HepG2 (cell line): ENCODE data around the gene PAQR3. TPM values are rescaled to one million over a fixed set of nuclear protein-coding genes. Genes with fewer than 3 reads are reported as not detected.
A peak's percentile ranks its signal among the peaks of the same experiment; 100 is the strongest.

Source experiments
- ATAC-seq: fragments of 200-7000 bp; cut with Tn5 transposase; 3 replicates; pipeline ENCODE4 v1.9.1; 2020; ENCODE audit warnings: mild to moderate bottlenecking, moderate library complexity
- BruUV-seq: library from RNA; stranded (reverse); fragments of 400-500 nt; replicated peaks from 2 replicates; lab custom pipeline; 2021; lab: Mats Ljungman, UMichigan
- CTCF ChIA-PET: fragments of 300-600 bp; formaldehyde crosslinking; extraction: SDS; loops from one replicate; lab custom pipeline; 2021; ENCODE audit warnings: low total read pairs, inconsistent platforms, low intra/inter-chr PET ratio; lab: Yijun Ruan, JAX
- POLR2A ChIA-PET: fragments of 350-600 bp; sonication (Branson Sonifier 250); formaldehyde crosslinking; loops from one replicate; lab custom pipeline; 2020; ENCODE audit warnings: antibody characterized with exemption, inconsistent platforms; lab: Yijun Ruan, JAX
- DNase-seq: peaks from one replicate; pipeline ENCODE4 v3.0.0-alpha.2; 2015; ENCODE audit warnings: low spot score
- FAIRE-seq: peaks from 3 replicates; lab custom pipeline; 2011; peaks lifted over from hg19 to GRCh38; lab: Jason Lieb, UNC
- H2AFZ ChIP-seq: one replicate; pipeline ENCODE4 v1.6.1; 2011; ENCODE audit warnings: low read length, inconsistent platforms
- H3K27ac ChIP-seq: fragments of 300-600 bp; 3 replicates; pipeline ENCODE4 v1.8.0; 2011; ENCODE audit warnings: mixed run types, mild to moderate bottlenecking, mixed read lengths, low read length, inconsistent platforms; ENCODE audit not compliant: insufficient read depth; ENCODE audit errors: extremely low read length
- H3K27me3 ChIP-seq, 2 experiments: fragments of 200-600 bp in 1 of 2; 2 replicates in 1 of 2; 3 replicates in 1 of 2; pipeline versions ENCODE4 v1.6.0 to v1.8.0; 2011; ENCODE audit warnings: low read length in 2 of 2, mild to moderate bottlenecking in 2 of 2, moderate library complexity in 2 of 2, inconsistent platforms in 1 of 2; ENCODE audit not compliant: insufficient read depth in 2 of 2, control insufficient read depth in 1 of 2
- H3K36me3 ChIP-seq, 2 experiments: fragments of 200-600 bp in 1 of 2; replicated peaks in 1 of 2; 2 replicates in 1 of 2; 3 replicates in 1 of 2; pipeline versions ENCODE4 v1.5.1 to v1.8.0; 2011; ENCODE audit warnings: low read length in 2 of 2, inconsistent platforms in 1 of 2; ENCODE audit not compliant: insufficient read depth in 2 of 2, control insufficient read depth in 1 of 2
- H3K4me1 ChIP-seq: 2 replicates; pipeline ENCODE4 v1.5.1; 2012; ENCODE audit warnings: low read length, inconsistent platforms; ENCODE audit not compliant: insufficient read depth
- H3K4me2 ChIP-seq: 2 replicates; pipeline ENCODE4 v1.6.0; 2011; ENCODE audit warnings: low read depth, low read length, inconsistent platforms
- H3K4me3 ChIP-seq, 3 experiments: fragments of 200-600 bp in 1 of 3; sonication (generic), shearing (Covaris generic) in 1 of 3; replicated peaks in 1 of 3; 2 replicates each; pipeline ENCODE4 v1.5.1; 2011 to 2016; ENCODE audit warnings: low read length in 3 of 3, inconsistent platforms in 2 of 3, low read depth in 2 of 3, mild to moderate bottlenecking in 2 of 3, control low read depth in 1 of 3, mixed read lengths in 1 of 3; ENCODE audit not compliant: insufficient read depth in 1 of 3
- H3K79me2 ChIP-seq: one replicate; pipeline ENCODE4 v1.6.1; 2011; ENCODE audit warnings: low read length, inconsistent platforms; ENCODE audit not compliant: insufficient read depth
- H3K9ac ChIP-seq: 2 replicates; pipeline ENCODE4 v1.6.0; 2011; ENCODE audit warnings: mild to moderate bottlenecking, low read depth, low read length, inconsistent platforms; ENCODE audit not compliant: insufficient read depth
- H3K9me3 ChIP-seq: 2 replicates; pipeline ENCODE4 v1.5.1; 2012; ENCODE audit warnings: mild to moderate bottlenecking, low read length
- H4K20me1 ChIP-seq: 2 replicates; pipeline ENCODE4 v1.6.0; 2011; ENCODE audit warnings: inconsistent platforms, mild to moderate bottlenecking, low read length, moderate library complexity; ENCODE audit not compliant: insufficient read depth
- MEIS2 ChIP-seq: sonication (generic); formaldehyde crosslinking; IDR thresholded peaks from 2 replicates; pipeline ENCODE4 v1.9.0; 2021; ENCODE audit warnings: mild to moderate bottlenecking, missing genetic modification reagents
- MXI1 ChIP-seq: IDR thresholded peaks from 3 replicates; pipeline ENCODE4 v1.6.1; 2012; ENCODE audit warnings: low read depth, low read length, inconsistent platforms, borderline replicate concordance
- NR1H2 ChIP-seq: sonication (generic); formaldehyde crosslinking; IDR thresholded peaks from 2 replicates; pipeline ENCODE4 v1.8.1; 2022; ENCODE audit warnings: low read depth, missing genetic modification reagents, borderline replicate concordance
- REST ChIP-seq, 2 experiments: IDR thresholded peaks; 2 replicates each; pipeline ENCODE4 v1.6.1; 2011 to 2012; ENCODE audit warnings: low read length in 2 of 2, borderline replicate concordance in 1 of 2, low read depth in 1 of 2, mild to moderate bottlenecking in 1 of 2, moderate library complexity in 1 of 2
- RFXANK ChIP-seq: IDR thresholded peaks from 2 replicates; pipeline ENCODE4 v1.6.1; 2016
- RNF2 ChIP-seq: fragments of 450-650 bp; conservative IDR thresholded peaks from 2 replicates; pipeline ENCODE4 v1.6.1; 2016; ENCODE audit warnings: low read depth
- SALL1 ChIP-seq: sonication (generic); formaldehyde crosslinking; IDR thresholded peaks from 2 replicates; pipeline ENCODE4 v1.8.0; 2022; ENCODE audit warnings: mild to moderate bottlenecking, missing genetic modification reagents
- TGIF2 ChIP-seq: IDR thresholded peaks from 2 replicates; pipeline ENCODE4 v1.6.1; 2016; ENCODE audit warnings: control low read depth, missing compliant biosample characterization
- UBTF ChIP-seq: sonication (generic); formaldehyde crosslinking; IDR thresholded peaks from 2 replicates; pipeline ENCODE4 v1.4.0; 2020; ENCODE audit warnings: mild to moderate bottlenecking, missing genetic modification reagents
- ZBTB33 ChIP-seq: sonication (generic); formaldehyde crosslinking; IDR thresholded peaks from 2 replicates; pipeline ENCODE4 v1.4.0; 2020; ENCODE audit warnings: missing genetic modification reagents
- ZNF230 ChIP-seq: sonication (generic); formaldehyde crosslinking; IDR thresholded peaks from 2 replicates; pipeline ENCODE4 v1.4.0; 2020; ENCODE audit warnings: mild to moderate bottlenecking, missing genetic modification reagents
- ZNF367 ChIP-seq: sonication (generic); formaldehyde crosslinking; IDR thresholded peaks from 2 replicates; pipeline ENCODE4 v1.4.0; 2020; ENCODE audit warnings: missing genetic modification reagents, borderline replicate concordance
- ZNF556 ChIP-seq: sonication (generic); formaldehyde crosslinking; IDR thresholded peaks from 2 replicates; pipeline ENCODE4 v1.4.0; 2020; ENCODE audit warnings: mild to moderate bottlenecking, missing genetic modification reagents, borderline replicate concordance
- ZNF569 ChIP-seq: sonication (generic); formaldehyde crosslinking; IDR thresholded peaks from 2 replicates; pipeline ENCODE4 v1.5.0; 2020; ENCODE audit warnings: mild to moderate bottlenecking, missing genetic modification reagents, moderate library complexity, borderline replicate concordance
- ZXDC ChIP-seq: sonication (generic); formaldehyde crosslinking; IDR thresholded peaks from 2 replicates; pipeline ENCODE4 v1.5.0; 2020; ENCODE audit warnings: mild to moderate bottlenecking, missing genetic modification reagents
- WGBS: methylation state at CpG from one replicate; pipeline ENCODE4 v1.1.6; 2017; ENCODE audit warnings: low lambda C conversion rate; 5-methylcytosine and 5-hydroxymethylcytosine counted together
- in situ Hi-C: cut with HindIII; loops from 2 replicates; pipeline ENCODE4 v1.10.0; 2017; ENCODE audit warnings: low pct_unique_long_range_greater_than_20kb; ENCODE audit not compliant: extremely low pct_ligation_motif_present
- intact Hi-C: fragments of 100-400 bp; cut with micrococcal nuclease; formaldehyde crosslinking; loops from one replicate; pipeline ENCODE4 v1.10.0; 2022; ENCODE audit not compliant: unreplicated experiment
- polyA plus RNA-seq, 8 experiments: library from polyadenylated mRNA; depleted of rRNA in 3 of 8; stranded (reverse) in 7 of 8; unstranded in 1 of 8; fragments of >200 nt; fragmentation: Illumina TruSeq in 4 of 8; extraction: Trizol in 4 of 8; gene quantifications; 2 replicates each; pipeline versions ENCODE4 v1.2.1 to v1.2.3, GENCODE V29; 2011 to 2016; ENCODE audit warnings: low read depth in 4 of 8, missing spikeins in 1 of 8, mixed read lengths in 1 of 8; ENCODE audit not compliant: insufficient read depth in 1 of 8
- total RNA-seq, 5 experiments: library from RNA; depleted of rRNA; stranded (reverse); fragments of >200 nt; fragmentation: Illumina TruSeq; extraction: Trizol; gene quantifications; 2 replicates each; pipeline ENCODE4 v1.2.3, GENCODE V29; 2016; ENCODE audit warnings: low read depth in 1 of 5

Gene PAQR3
- total and polyA plus RNA-seq, 2 of the 13 experiments (the other 11 are each of a cell fraction or from before 2014, with no cell fraction given): 9.9 to 13.6 TPM

- no TSS peak for BruUV-seq
- ATAC-seq: no peak
- peak; percentile 6 for DNase-seq
- POLR2A ChIA-PET: no interaction called here
- in situ Hi-C loops: no loop called here
- CTCF ChIA-PET: no interaction called here
- WGBS: 91% methylated on average over 1 of the region's 1 CpG
- H3K27ac ChIP-seq: no peak overlapping the region
- no peak for FAIRE-seq
- H3K9me3 ChIP-seq: no peaks in the 10 kb centered on the region
- intact Hi-C loops: no loop called here
- no peak overlapping the region for H2AFZ ChIP-seq
- no peaks in the 10 kb centered on the region for H3K79me2 ChIP-seq
- no peak overlapping the region for H3K9ac ChIP-seq
- 0 out of 5 replicates have a peak, but pooled peaks cover 0 to under 1% of the 10 kb centered on the region in 2 experiments for H3K36me3 ChIP-seq
- no peaks in the 10 kb centered on the region for H4K20me1 ChIP-seq
- H3K4me1 ChIP-seq: no peaks in the 10 kb centered on the region
- H3K27me3 ChIP-seq: no peaks in the 10 kb centered on the region
- no peak overlapping the region for H3K4me2 ChIP-seq
- no peak overlapping the region for H3K4me3 ChIP-seq
- TF ChIP-seq RFXANK (CRISPR knock-in tag) (no peak), ZNF569 (CRISPR knock-in tag) (no peak), ZNF230 (no peak), ZNF367 (no peak), ZBTB33 (CRISPR knock-in tag) (no peak), UBTF (no peak), ZNF556 (CRISPR knock-in tag) (no peak), MEIS2 (CRISPR knock-in tag) (no peak), REST (IDR thresholded peaks at IDR 0.05; ENCODE audit: borderline replicate concordance in 1 of 2, low read depth in 1 of 2, low read length in 2 of 2) (no peak), SALL1 (CRISPR knock-in tag) (no peak), MXI1 (no peak), NR1H2 (CRISPR knock-in tag) (no peak), ZXDC (CRISPR knock-in tag) (no peak), TGIF2 (CRISPR knock-in tag) (no peak), RNF2 (no peak)
These were observed 36.9 kb downstream of the PAQR3 start for GRCh38 chr4:78902298-78902697.
